ENCODE measurements around the gene DHX36.
A peak's percentile ranks its signal among the peaks of the same experiment; 100 is the strongest.

DHX36 gene

DNA sequence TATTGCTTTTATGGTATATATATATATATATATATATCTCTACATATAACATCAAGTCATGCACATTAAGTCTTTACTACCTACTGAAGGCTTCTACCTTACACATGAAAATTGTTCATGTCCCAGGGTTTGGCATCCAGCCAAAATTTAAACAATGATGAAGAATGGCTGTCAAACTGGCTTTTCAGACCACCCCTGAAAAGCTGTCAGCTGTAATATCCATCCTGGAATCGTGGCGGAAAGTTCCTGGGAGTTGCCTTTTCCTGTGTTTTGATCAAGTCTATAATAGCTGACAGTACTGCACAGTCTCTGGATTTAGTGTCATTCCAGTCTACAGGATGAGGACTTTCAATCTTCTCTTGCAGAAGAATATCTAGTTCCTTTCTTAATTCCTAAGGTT is 48.3 kb downstream of the DHX36 start:
- no peak for DNase-seq

DNA sequence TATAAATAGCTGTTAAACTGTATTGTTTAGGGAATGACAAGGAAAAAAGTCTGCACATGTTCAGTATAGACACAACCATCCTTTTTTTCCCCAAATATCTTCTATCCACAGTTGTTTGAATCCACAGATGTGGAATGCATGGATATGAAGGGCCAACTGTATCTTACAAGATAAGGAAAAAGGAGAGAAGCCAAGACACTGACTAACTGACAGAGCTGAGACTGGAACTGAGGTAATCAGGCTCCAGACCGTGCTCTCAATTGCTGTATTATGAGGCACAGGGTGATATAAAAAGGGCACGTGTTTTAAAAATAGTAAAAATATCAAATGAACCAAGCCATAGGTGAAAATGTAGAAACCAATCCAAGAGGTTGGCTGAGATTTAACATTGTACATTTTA is 49.0 kb downstream of the DHX36 start:
- no peak for DNase-seq

DNA sequence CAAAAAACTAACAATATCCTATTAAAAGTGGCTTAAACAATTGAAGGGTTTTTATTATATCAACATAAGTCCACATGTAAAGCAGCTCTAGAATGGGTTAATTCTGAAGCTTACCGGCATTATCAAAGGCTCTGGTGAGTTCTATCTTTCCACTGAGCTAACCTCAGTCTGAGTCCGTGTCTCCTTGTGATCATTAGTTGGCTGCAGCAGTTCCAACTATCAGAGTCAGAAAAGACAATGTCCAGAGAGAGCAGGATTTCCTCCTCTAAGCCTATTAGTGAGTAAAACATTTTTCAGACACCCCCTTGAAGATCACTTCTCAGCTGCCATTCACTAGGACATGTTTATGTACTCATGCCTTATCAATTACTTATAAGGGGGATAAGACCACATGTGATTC is 49.9 kb downstream of the DHX36 start:
- DNase-seq: no peak

DNA sequence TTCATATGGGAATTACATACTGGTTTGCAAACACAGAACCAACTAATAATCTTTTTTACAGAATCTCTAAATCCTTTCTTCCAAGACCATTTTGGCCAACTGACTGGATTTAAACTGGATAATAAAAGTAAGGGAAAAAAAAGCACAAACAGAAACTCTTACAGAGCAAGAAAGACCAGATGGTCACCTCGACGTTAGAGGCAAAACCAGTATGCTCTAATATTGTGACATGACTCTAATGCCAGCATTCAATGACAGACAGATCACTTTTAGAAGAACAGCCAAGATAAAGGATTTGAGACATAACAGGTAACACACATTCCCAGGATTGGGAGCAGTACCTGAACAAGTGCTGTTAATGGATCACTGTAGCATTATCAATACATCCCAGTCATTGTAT is 50.9 kb downstream of the DHX36 start:
- no peak for DNase-seq

DNA sequence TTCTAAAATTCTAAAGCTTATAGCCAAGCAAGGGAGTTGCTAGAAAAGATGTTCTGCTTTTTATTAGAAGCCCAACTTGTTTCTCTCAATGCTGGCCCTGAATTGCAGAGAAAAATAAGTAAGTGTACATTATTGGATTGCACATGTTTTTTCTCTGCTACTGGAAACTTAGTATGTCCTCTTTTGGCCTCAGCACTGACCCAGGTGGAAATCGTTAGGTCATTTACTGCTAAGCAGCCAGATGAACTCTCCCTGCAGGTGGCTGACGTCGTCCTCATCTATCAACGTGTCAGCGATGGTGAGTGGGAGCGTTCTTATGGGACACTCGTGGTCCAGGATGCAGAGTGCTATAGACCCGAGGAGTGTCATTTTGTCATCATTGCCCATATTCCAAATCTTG is 69.8 kb downstream of the DHX36 start:
- DNase-seq: no peak

DNA sequence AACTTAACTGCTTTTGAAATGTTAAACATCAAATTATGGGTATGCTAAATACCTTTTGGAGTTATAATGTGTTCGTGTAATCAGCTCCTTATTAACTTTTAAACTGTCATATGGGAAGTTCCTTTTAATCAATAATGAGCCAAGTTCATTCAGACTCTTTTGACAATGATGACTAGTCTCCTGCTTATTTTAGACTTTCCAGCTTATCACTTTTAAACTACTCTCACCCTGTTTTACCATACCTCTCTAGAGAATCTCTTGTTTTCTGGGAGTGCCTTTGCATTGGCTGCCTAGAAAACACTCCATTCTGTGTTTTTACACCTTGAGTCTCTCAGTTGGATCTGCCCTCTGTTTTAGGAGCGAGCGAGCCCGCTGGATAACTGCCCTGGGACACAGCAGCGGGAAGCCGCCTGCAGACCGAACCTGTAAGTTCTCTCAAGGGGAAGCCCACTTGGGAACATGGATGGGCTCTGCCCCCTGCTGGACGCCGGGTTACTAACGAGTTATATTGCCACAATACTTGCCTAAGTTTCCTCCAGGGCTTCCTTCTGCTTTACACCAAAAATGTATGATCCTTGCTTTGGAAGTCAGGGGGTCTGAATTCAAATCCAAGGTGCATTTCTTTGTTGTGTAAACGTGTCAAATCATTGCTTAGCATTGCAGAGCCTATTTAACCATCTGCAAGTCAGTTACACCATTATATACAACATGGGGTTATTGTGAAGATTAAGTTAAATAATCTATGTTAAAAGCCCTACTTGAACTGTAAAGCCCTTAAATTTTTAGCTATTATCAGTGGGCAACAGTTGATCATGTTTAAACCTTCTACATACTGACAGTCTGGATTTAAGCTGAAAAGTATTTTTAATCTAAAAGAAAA is 71.3 kb downstream of the DHX36 start:
- DNase-seq: peak; percentile 90

DNA sequence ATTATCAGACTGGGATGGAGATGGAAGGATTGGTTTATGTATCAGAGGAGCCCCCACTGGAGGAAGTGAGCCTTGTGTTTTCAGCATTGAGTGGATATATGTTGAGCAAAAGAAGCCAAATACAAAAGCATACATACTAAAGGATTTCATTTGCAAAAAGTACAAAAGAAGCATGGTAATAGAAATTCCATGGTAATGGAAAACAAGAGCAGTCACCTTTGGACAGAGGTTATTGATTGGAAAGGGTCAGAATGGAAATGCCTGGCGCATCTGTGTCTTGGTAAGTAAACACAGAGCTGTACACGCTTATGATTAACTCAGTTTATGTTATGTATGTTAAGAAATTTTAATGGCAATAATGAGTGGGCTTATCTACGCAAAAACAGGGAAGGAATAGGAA is 72.7 kb downstream of the DHX36 start:
- DNase-seq: no peak

DNA sequence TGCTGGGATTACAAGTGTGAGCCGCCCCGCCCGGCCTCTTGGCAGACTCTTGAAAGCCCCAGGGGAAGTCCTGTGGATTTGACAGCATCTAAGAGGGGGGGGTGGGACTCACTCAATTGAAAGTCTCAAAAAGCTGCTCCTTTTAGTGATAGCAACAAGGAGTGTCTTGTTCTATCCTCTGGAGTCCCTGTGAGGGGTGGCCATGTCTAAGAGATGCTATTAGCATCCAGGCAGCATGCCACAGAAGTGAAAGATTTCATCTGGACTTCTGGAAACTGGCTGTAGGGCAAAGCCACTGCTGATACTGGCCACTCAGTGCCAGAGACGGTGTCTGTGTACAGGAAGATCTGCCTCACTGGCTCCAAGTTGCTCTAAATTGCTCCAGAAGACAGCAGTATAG is 74.0 kb downstream of the DHX36 start:
- no peak for DNase-seq

DNA sequence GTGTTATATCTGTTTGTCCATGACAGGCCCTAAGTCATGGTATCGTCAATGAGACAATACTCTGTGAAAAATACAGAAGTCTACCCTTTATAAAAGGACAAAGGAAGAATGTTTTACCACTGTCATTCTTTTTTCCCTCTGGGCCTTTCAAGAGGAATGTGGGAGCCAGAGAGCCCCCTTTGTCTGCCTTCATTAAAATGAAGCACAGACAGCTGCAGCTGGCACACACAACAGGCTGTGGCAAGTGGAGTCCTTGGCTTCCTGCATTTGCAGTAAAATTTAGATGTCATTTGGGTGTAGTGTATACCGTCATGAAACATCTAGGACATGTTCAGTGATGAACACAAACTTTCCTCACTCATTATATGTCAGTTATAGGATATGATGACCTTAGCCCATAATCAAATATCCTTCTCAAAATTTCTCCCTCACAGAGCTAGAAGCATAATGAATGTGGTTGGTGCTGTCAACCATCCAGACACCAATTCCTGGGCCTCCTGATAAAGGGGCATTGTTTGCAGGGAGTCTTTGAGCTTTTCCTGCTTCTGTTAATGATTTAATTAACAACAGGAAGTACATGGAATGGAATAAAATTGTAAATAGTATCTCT is 76.4 kb downstream of the DHX36 start:
- no peak for DNase-seq

DNA sequence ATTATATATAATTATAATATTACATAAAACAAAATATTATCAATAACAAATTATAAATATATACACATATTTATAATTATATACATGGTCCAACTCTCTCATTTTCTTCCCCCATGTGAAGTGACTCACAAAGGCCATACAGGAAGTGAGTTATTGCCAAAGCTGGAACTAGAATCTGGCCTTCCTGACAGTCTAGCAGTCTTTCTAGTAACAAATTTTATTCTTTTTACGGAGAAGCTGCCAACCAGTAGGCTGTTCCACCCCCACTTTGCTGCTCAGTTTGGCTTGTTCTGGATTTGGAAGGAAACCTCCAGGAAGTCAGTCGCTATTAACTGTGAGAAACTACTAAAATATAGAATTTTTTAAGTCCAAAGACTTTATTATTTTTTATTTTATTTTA is 79.6 kb downstream of the DHX36 start:
- no peak for DNase-seq

DNA sequence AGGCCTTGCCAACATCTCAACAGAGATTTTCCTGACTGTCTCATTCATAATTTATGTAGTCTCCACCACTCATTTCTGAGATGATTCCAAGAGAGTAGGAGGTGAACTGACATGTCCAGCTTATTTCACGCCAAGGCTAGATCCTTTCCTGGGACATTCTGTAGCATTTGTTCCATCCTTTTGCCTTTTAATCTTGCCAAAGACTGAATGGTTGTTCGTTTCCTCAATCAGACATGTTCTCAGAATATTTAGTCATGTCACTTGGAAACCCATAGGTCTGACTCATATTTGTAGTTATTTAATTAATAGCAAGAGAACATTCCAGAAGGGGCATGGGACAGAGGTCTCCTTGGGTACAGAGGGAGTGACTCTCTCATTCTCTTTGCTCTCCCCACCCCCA is 80.9 kb downstream of the DHX36 start:
- no peak for DNase-seq

DNA sequence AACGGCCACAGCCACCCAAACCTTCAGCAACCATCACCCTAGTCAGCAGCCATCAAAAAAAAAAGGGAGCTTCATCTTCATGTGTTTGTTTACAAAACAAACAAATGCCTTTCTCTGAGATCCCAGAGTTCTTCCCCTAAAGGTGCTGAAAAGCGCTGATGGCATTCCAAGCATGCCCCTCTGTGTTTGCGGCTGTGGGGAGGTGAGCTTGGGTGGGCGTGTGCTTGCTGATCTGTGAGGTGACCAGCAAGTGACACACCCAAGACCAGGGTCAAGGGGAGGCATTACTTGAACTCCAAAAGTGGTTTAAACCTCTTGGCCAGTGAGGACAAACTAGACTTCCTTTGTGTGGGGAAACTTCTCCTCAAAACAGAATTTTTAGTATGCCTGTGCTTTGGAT is 81.5 kb downstream of the DHX36 start:
- DNase-seq: no peak

DNA sequence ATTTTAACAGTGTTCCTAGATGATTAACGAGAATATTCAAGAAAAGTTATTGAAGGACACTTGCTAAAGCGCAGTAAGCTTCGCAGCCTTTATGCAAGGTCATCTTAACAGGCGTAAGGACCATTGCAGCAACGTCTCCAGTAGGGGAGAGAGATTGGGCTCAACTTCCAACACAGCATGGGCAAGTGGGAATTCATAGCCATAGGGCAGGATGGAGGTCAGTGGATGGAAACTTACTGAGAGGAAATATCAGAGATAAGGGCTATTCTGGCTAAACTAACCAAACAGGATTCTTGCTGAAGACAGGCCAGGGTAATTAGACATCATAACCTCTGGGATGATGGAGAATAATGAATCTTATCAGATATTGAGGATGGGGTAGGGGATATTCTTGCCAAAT is 82.8 kb downstream of the DHX36 start:
- no peak for DNase-seq

DNA sequence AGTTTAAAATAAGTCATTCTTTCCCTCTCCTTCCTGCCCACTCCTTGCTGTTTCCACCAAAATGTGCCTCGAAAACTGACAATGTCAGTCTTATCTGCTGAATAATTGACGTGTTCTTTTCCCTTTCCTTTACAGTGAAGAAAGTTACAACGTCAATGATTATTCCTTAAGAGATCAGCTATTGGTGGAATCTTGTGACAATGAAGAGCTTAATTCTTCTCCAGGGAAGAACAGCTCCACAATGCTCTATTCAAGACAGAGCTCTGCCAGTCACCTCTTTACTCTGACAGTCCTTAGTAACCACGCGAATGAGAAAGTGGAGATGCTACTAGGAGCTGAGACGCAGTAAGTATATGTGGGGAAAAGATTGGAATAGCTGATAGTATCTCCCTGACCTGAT is 84.1 kb downstream of the DHX36 start:
- no peak for DNase-seq

DNA sequence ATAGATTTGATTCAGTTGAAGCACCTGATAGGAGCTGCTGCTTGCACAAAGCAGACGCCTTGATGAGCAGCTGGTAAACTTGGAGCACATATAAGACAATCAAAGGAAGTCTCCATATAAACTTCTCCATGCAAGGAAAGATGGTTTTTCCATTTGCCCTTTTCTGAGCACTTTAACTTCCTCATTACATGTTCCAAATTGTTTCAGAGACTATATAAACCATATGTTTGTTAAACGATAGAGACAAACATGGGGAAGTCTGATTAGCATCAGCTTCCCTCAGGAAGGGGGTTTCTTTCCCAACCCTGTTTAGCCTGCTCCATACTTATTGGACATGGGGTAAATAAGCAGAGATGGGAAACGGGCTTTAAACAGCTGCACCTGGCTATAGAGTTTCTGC is 88.0 kb downstream of the DHX36 start:
- DNase-seq: no peak

DNA sequence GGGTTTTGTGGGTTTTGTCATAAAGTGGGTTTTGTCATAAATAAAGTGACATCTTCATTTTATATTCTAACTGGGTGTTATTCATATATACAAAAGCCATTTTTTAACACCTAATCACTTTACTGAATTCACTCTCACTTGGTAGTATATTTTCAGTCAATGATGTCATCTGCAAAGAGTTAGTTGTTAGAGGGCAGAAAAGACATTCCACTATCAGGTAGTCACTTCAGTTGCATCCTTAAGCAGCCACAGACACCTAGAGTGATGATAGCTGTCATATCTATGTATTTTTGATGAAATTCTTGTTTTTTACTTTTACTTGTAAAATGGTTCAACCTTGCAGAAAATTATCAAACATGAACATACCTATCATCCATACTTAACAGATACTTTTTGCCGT is 89.0 kb downstream of the DHX36 start:
- no peak for DNase-seq

DNA sequence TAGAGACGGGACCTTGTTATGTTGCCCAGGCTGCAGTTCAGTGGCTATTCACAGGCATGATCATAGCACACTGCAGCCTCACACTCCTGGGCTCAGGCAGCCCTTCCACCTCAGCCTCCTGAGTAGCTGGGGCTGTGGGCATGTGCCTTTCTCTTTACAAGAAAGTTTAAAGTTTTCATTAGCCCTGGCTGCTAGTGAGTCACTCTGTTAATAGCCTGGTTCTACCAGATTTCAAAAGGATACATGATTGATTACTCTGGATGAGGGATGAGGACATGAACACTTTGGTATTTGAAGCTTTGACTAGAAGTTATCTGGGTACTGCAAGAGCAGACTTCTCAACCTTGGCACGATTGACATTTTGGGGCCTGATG is 95.1 kb downstream of the DHX36 start:
- no peak for DNase-seq

DNA sequence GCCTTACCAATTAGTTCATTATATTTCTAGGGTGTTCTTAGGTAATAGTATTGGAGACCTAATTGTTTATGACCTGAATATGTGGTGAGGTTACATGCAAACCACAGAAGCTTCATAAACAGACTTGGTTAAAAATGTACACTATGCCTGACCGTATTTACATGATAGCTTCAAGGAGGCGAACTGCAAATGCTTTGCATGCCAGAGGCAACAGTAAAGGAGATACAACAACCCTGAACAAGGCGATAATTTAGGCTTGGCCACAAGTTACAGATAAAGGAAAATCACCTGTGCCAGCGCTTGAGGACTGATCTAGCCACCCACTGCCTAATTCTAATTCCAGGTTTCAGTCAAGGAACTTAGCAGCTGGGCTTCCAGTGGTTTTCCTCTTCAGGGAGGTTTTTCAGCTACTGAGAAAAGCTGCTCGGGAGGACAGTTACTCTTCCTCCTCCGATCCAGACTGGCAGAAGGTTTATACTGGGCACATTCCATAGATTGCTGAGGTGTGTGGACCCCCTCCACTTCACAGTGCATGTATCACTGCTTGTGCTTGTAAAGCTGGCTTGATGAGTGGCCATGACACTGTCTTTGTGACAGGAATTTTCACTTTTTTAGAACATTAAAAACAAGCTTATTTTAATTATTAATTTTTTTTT is 95.6 kb downstream of the DHX36 start:
- no peak for DNase-seq

DNA sequence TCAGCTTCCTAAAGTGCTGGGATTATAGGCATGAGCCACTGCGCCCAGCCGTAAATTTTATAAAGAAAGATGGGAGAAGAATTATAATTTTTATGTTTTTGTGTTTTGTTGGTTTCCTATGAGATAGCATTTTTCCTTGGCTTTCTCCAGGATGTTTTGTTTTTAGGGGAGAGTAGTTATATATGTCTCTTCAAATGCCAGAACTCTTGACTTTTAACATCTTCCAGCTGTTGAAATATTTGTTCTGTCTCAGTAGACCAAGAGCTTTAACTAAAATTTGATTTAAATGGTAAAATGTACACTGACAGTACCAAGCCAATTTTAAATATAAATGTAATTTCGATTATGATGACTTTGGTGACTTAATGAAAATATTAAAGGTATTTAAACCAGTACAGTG is 96.8 kb downstream of the DHX36 start:
- no peak for DNase-seq

DNA sequence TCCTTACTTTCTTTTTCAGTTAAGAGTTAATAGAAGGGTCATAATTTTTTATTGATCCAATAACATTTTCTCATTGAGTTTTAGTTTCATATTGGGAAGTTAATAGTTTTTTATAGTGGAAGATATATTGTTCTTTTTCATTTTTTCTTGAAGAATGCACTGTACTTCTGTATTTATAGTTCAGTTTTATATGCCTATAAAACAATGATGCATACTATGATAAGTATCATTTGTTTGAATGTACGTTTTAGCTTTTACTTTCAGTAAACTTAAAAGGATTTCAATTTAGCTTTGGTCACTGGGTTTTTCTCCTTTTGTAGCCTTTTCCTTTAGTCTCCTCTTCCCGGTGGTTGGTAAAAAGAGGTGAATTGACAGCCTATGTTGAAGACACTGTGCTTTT is 98.8 kb downstream of the DHX36 start:
- DNase-seq: no peak

DNA sequence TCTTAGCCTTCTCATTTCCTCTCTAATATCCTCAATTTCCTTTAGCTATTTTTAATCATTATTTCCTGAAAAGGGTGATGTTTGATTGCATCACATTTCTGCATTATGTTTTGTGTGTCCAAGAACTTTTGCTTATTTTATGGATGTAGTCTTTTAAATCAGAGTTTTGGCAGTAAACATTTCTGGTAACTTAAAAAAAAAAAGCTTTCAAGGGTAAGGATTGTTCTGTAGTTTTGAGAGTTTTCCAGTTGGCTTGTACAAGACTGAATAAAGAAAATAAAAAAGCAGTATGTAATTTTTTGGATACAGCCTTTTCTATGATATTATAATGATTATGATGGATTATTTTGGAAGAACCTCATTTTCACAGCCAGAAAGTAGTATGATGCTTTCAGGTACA is 99.4 kb downstream of the DHX36 start:
- DNase-seq: no peak

DNA sequence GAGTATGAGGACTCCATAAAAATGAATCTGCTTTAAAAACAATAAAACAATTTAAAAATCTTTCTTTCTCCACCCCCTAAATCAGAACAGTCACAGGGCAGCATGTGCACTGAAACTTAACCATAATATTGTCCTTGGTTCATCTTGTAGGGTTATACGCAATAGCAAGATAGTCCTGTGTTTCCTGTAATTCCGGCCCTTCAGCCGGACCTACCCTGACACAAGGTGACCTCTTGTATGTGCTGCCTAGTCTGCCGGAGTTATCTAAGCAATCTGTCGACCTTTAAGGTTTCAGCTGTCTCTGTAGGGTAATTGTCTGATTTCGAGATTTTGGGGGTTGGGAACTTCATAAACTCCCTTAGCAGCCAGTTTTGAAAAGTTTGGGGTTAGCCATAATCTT is 99.9 kb downstream of the DHX36 start:
- DNase-seq: no peak

DNA sequence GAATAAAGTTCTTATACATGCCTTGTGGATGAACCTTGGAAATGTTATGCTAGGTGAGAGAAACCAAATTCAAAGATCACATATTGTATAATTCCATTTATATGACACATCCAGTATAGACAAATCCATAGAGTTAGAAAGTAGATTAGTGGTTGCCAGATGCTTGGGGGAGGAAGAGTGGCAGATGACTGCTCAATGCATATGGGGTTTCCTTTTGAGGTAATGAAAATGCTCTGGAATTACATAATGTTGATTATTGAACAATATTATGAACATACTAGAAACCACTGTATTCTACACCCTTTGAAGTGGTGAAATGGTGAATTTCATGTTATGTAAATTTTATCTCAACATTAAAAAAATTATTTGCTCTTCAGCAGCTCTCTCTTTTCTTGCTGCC is 100.8 kb downstream of the DHX36 start:
- no peak for DNase-seq

All from right hindlimb (tissue), 1 donor.